Smooth muscle cell (in vitro differentiated cells): ENCODE results near the gene CDH4. TPM values are rescaled to one million over a fixed set of nuclear protein-coding genes. Genes with fewer than 3 reads are reported as not detected.

Source experiments
- DNase-seq: peaks from one replicate; lab custom pipeline; 2025; ENCODE audit not compliant: unreplicated experiment; lab: John Stamatoyannopoulos, UW
- H2AFZ ChIP-seq: fragments of 200-600 bp; sonication (generic); 2 replicates; pipeline ENCODE4 v1.6.0; 2016; ENCODE audit warnings: antibody characterized with exemption, low read depth, mild to moderate bottlenecking
- H3F3A ChIP-seq: fragments of 200-600 bp; sonication (generic); 2 replicates; pipeline ENCODE4 v1.6.0; 2017; ENCODE audit warnings: antibody characterized with exemption, low read depth
- H3K27ac ChIP-seq: fragments of 200-600 bp; sonication (generic); 2 replicates; pipeline ENCODE4 v1.5.1; 2016; ENCODE audit warnings: low read depth, mild to moderate bottlenecking
- H3K27me3 ChIP-seq: fragments of 200-600 bp; sonication (generic); 2 replicates; pipeline ENCODE4 v1.6.1; 2016; ENCODE audit warnings: low read depth, mild to moderate bottlenecking
- H3K36me3 ChIP-seq: fragments of 200-600 bp; sonication (generic); 2 replicates; pipeline ENCODE4 v1.5.1; 2016; ENCODE audit warnings: low read depth
- H3K4me1 ChIP-seq: fragments of 200-600 bp; sonication (generic); 2 replicates; pipeline ENCODE4 v1.5.1; 2016; ENCODE audit warnings: low read depth
- H3K4me2 ChIP-seq: fragments of 200-600 bp; sonication (generic); 2 replicates; pipeline ENCODE4 v1.6.0; 2016; ENCODE audit warnings: mild to moderate bottlenecking
- H3K4me3 ChIP-seq: fragments of 200-600 bp; sonication (generic); 2 replicates; pipeline ENCODE4 v1.5.1; 2016; ENCODE audit warnings: mild to moderate bottlenecking
- H3K79me2 ChIP-seq: fragments of 200-600 bp; sonication (generic); 2 replicates; pipeline ENCODE4 v1.6.0; 2016; ENCODE audit warnings: low read depth, mild to moderate bottlenecking
- H3K9ac ChIP-seq: fragments of 200-600 bp; sonication (generic); 2 replicates; pipeline ENCODE4 v1.6.0; 2016; ENCODE audit warnings: low read depth
- H3K9me3 ChIP-seq: fragments of 200-600 bp; sonication (generic); replicated peaks from 2 replicates; pipeline ENCODE4 v1.5.1; 2016; ENCODE audit warnings: low read depth
- H4K20me1 ChIP-seq: fragments of 200-600 bp; sonication (generic); 2 replicates; pipeline ENCODE4 v1.6.0; 2016; ENCODE audit warnings: low read depth
- CTCF ChIP-seq: fragments of 200-600 bp; sonication (generic); IDR thresholded peaks from 2 replicates; pipeline ENCODE4 v1.5.1; 2017; ENCODE audit warnings: borderline replicate concordance, mild to moderate bottlenecking, antibody characterized with exemption; ENCODE audit not compliant: insufficient read depth, poor library complexity, severe bottlenecking
- WGBS: methylation state at CpG from one replicate; pipeline ENCODE4 v1.1.7; 2016; ENCODE audit warnings: low lambda C conversion rate; 5-methylcytosine and 5-hydroxymethylcytosine counted together
- polyA plus RNA-seq: library from polyadenylated mRNA; unstranded; fragments of >200 nt; fragmentation: Nextera tagmentation; extraction: Ambion mirVana; gene quantifications from 2 replicates; pipeline ENCODE4 v1.2.1, GENCODE V29; 2016
- total RNA-seq: library from RNA; depleted of rRNA; stranded (reverse); fragments of >200 nt; gene quantifications from 2 replicates; pipeline ENCODE4 v1.2.3, GENCODE V29; 2014

Gene CDH4
- total and polyA plus RNA-seq, 2 experiments from 2014 or later, result 0.03 to 0.04 TPM

GRCh38 chr20:61274326-61274725, 22.3 kb downstream of the CDH4 start:
- Histone ChIP-seq H3K4me3 (no peak overlapping the region), H3K4me1 (no peaks in the 10 kb centered on the region), H3K27ac (no peak overlapping the region), H3K4me2 (no peak overlapping the region), H4K20me1 (no peaks in the 10 kb centered on the region), H2AFZ (no peak overlapping the region), H3K9me3 (no peaks in the 10 kb centered on the region), H3K79me2 (no peaks in the 10 kb centered on the region), H3K36me3 (no peaks in the 10 kb centered on the region), H3F3A (no peaks in the 10 kb centered on the region), H3K9ac (no peak overlapping the region), H3K27me3 (no peaks in the 10 kb centered on the region)
- WGBS, result 96% methylated on average over 8 of the region's 8 CpGs
- no peak for DNase-seq
- no peak for TF ChIP-seq CTCF

- DNase-seq, result no peak
- H2AFZ ChIP-seq, result no peak overlapping the region
- no peak overlapping the region for H3K9ac ChIP-seq
- H3K9me3 ChIP-seq, result no peaks in the 10 kb centered on the region
- no peak overlapping the region for H3K4me3 ChIP-seq
- no peaks in the 10 kb centered on the region for H3K36me3 ChIP-seq
- no peaks in the 10 kb centered on the region for H3K79me2 ChIP-seq
- no peaks in the 10 kb centered on the region for H3K27me3 ChIP-seq
- H4K20me1 ChIP-seq, result no peaks in the 10 kb centered on the region
- 77% methylated on average over 4 of the region's 4 CpGs for WGBS
- no peak overlapping the region for H3K4me2 ChIP-seq
- H3K27ac ChIP-seq, result no peak overlapping the region
- TF ChIP-seq CTCF, result no peak
- no peaks in the 10 kb centered on the region for H3K4me1 ChIP-seq
- no peaks in the 10 kb centered on the region for H3F3A ChIP-seq
Measured at GRCh38 chr20:61278296-61278695, 26.2 kb downstream of the CDH4 start.

- Histone ChIP-seq H4K20me1 (no peaks in the 10 kb centered on the region), H3K4me3 (no peak overlapping the region), H3K4me1 (no peaks in the 10 kb centered on the region), H3K79me2 (no peaks in the 10 kb centered on the region), H3K27ac (no peak overlapping the region), H3K4me2 (no peak overlapping the region), H2AFZ (no peak overlapping the region), H3K9me3 (no peaks in the 10 kb centered on the region), H3F3A (no peaks in the 10 kb centered on the region), H3K27me3 (no peaks in the 10 kb centered on the region), H3K9ac (no peak overlapping the region), H3K36me3 (no peaks in the 10 kb centered on the region)
- DNase-seq, result no peak
- no peak for TF ChIP-seq CTCF
- WGBS, result 92% methylated on average over 17 of the region's 17 CpGs
Measured at GRCh38 chr20:61279621-61280150, 27.6 kb downstream of the CDH4 start.
